Measurements from ENCODE around the gene FUZ. TPM values are rescaled to one million over a fixed set of nuclear protein-coding genes. Genes with fewer than 3 reads are reported as not detected.

Gene FUZ
- total RNA-seq, 1 donor from 2014 or later = 12.5 TPM

- H3K4me1 ChIP-seq (ENCODE audit: control insufficient read depth in 3 of 3, insufficient read depth in 3 of 3, low read length in 3 of 3) = peaks cover 12 to 15% (median 14%) of the 10 kb centered on the region in 3 donors
- no peak overlapping the region for H3K27ac ChIP-seq (ENCODE audit: low read depth, low read length)
- H3K9ac ChIP-seq (ENCODE audit: low read depth in 1 of 3, low read length in 3 of 3) = peak overlapping the region in 1 of 3 donors; percentile 25
- H3K27me3 ChIP-seq (ENCODE audit: control insufficient read depth in 3 of 3, insufficient read depth in 3 of 3, low read length in 3 of 3) = no peaks in the 10 kb centered on the region
- peaks cover 15 to 21% (median 17%) of the 10 kb centered on the region in 3 donors for H3K36me3 ChIP-seq (ENCODE audit: control insufficient read depth in 3 of 3, insufficient read depth in 3 of 3, low read length in 3 of 3)
- H3K9me3 ChIP-seq (ENCODE audit: control insufficient read depth in 3 of 3, low read length in 3 of 3) = no peaks in the 10 kb centered on the region
- peak overlapping the region in 1 of 3 donors; percentile 45 for H3K4me3 ChIP-seq (ENCODE audit: low read length in 3 of 3)
These were observed 30.2 kb upstream of the FUZ start for GRCh38 chr19:49843265-49843664.

GRCh38 chr19:49840736-49841249 lies 27.7 kb upstream of the FUZ start:
- Histone ChIP-seq H3K9me3 (ENCODE audit: control insufficient read depth in 3 of 3, low read length in 3 of 3) (no peaks in the 10 kb centered on the region), H3K27me3 (ENCODE audit: control insufficient read depth in 3 of 3, insufficient read depth in 3 of 3, low read length in 3 of 3) (no peaks in the 10 kb centered on the region), H3K9ac (ENCODE audit: low read depth in 1 of 3, low read length in 3 of 3) (no peak overlapping the region), H3K4me1 (ENCODE audit: control insufficient read depth in 3 of 3, insufficient read depth in 3 of 3, low read length in 3 of 3) (peaks cover 12 to 17% (median 14%) of the 10 kb centered on the region in 3 donors), H3K36me3 (ENCODE audit: control insufficient read depth in 3 of 3, insufficient read depth in 3 of 3, low read length in 3 of 3) (peaks cover 30 to 36% (median 35%) of the 10 kb centered on the region in 3 donors), H3K27ac (ENCODE audit: low read depth, low read length) (peak overlapping the region; percentile 10), H3K4me3 (ENCODE audit: low read length in 3 of 3) (no peak overlapping the region)

- Histone ChIP-seq H3K27me3 (ENCODE audit: control insufficient read depth in 3 of 3, insufficient read depth in 3 of 3, low read length in 3 of 3) (no peaks in the 10 kb centered on the region), H3K36me3 (ENCODE audit: control insufficient read depth in 3 of 3, insufficient read depth in 3 of 3, low read length in 3 of 3) (peaks cover 33 to 38% (median 35%) of the 10 kb centered on the region in 3 donors), H3K9me3 (ENCODE audit: control insufficient read depth in 3 of 3, low read length in 3 of 3) (no peaks in the 10 kb centered on the region), H3K4me3 (ENCODE audit: low read length in 3 of 3) (no peak overlapping the region), H3K9ac (ENCODE audit: low read depth in 1 of 3, low read length in 3 of 3) (no peak overlapping the region), H3K27ac (ENCODE audit: low read depth, low read length) (peak overlapping the region; percentile 10), H3K4me1 (ENCODE audit: control insufficient read depth in 3 of 3, insufficient read depth in 3 of 3, low read length in 3 of 3) (peaks cover 12 to 18% (median 14%) of the 10 kb centered on the region in 3 donors)
These were observed 27.2 kb upstream of the FUZ start for GRCh38 chr19:49840321-49840720.

GRCh38 chr19:49839713-49840112 lies 26.6 kb upstream of the FUZ start:
- H3K36me3 ChIP-seq (ENCODE audit: control insufficient read depth in 3 of 3, insufficient read depth in 3 of 3, low read length in 3 of 3) = peaks cover 37 to 41% (median 39%) of the 10 kb centered on the region in 3 donors
- no peak overlapping the region for H3K9ac ChIP-seq (ENCODE audit: low read depth in 1 of 3, low read length in 3 of 3)
- no peaks in the 10 kb centered on the region for H3K27me3 ChIP-seq (ENCODE audit: control insufficient read depth in 3 of 3, insufficient read depth in 3 of 3, low read length in 3 of 3)
- H3K4me3 ChIP-seq (ENCODE audit: low read length in 3 of 3) = no peak overlapping the region
- H3K4me1 ChIP-seq (ENCODE audit: control insufficient read depth in 3 of 3, insufficient read depth in 3 of 3, low read length in 3 of 3) = peaks cover 9 to 22% (median 17%) of the 10 kb centered on the region in 3 donors
- no peak overlapping the region for H3K27ac ChIP-seq (ENCODE audit: low read depth, low read length)
- no peaks in the 10 kb centered on the region for H3K9me3 ChIP-seq (ENCODE audit: control insufficient read depth in 3 of 3, low read length in 3 of 3)

- Histone ChIP-seq H3K4me3 (ENCODE audit: low read length in 3 of 3) (no peak overlapping the region), H3K27ac (ENCODE audit: low read depth, low read length) (peak overlapping the region; percentile 36), H3K9ac (ENCODE audit: low read depth in 1 of 3, low read length in 3 of 3) (no peak overlapping the region), H3K9me3 (ENCODE audit: control insufficient read depth in 3 of 3, low read length in 3 of 3) (no peaks in the 10 kb centered on the region), H3K4me1 (ENCODE audit: control insufficient read depth in 3 of 3, insufficient read depth in 3 of 3, low read length in 3 of 3) (peaks cover 14 to 22% (median 20%) of the 10 kb centered on the region in 3 donors), H3K36me3 (ENCODE audit: control insufficient read depth in 3 of 3, insufficient read depth in 3 of 3, low read length in 3 of 3) (peaks cover 39 to 45% (median 41%) of the 10 kb centered on the region in 3 donors), H3K27me3 (ENCODE audit: control insufficient read depth in 3 of 3, insufficient read depth in 3 of 3, low read length in 3 of 3) (no peaks in the 10 kb centered on the region)
These were observed 25.9 kb upstream of the FUZ start for GRCh38 chr19:49838885-49839588.

GRCh38 chr19:49837425-49837824 lies 24.3 kb upstream of the FUZ start:
- peaks cover 43 to 54% (median 45%) of the 10 kb centered on the region in 3 donors for H3K36me3 ChIP-seq (ENCODE audit: control insufficient read depth in 3 of 3, insufficient read depth in 3 of 3, low read length in 3 of 3)
- H3K4me1 ChIP-seq (ENCODE audit: control insufficient read depth in 3 of 3, insufficient read depth in 3 of 3, low read length in 3 of 3) = peaks cover 24 to 33% (median 31%) of the 10 kb centered on the region in 3 donors
- no peak overlapping the region for H3K27ac ChIP-seq (ENCODE audit: low read depth, low read length)
- H3K4me3 ChIP-seq (ENCODE audit: low read length in 3 of 3) = no peak overlapping the region
- peak overlapping the region in 1 of 3 donors; percentile 44 for H3K9ac ChIP-seq (ENCODE audit: low read depth in 1 of 3, low read length in 3 of 3)
- no peaks in the 10 kb centered on the region for H3K9me3 ChIP-seq (ENCODE audit: control insufficient read depth in 3 of 3, low read length in 3 of 3)
- no peaks in the 10 kb centered on the region for H3K27me3 ChIP-seq (ENCODE audit: control insufficient read depth in 3 of 3, insufficient read depth in 3 of 3, low read length in 3 of 3)

GRCh38 chr19:49837009-49837310 lies 23.9 kb upstream of the FUZ start:
- peaks cover 24 to 37% (median 34%) of the 10 kb centered on the region in 3 donors for H3K4me1 ChIP-seq (ENCODE audit: control insufficient read depth in 3 of 3, insufficient read depth in 3 of 3, low read length in 3 of 3)
- peaks cover 45 to 58% (median 49%) of the 10 kb centered on the region in 3 donors for H3K36me3 ChIP-seq (ENCODE audit: control insufficient read depth in 3 of 3, insufficient read depth in 3 of 3, low read length in 3 of 3)
- H3K27ac ChIP-seq (ENCODE audit: low read depth, low read length) = no peak overlapping the region
- no peaks in the 10 kb centered on the region for H3K27me3 ChIP-seq (ENCODE audit: control insufficient read depth in 3 of 3, insufficient read depth in 3 of 3, low read length in 3 of 3)
- no peaks in the 10 kb centered on the region for H3K9me3 ChIP-seq (ENCODE audit: control insufficient read depth in 3 of 3, low read length in 3 of 3)
- H3K4me3 ChIP-seq (ENCODE audit: low read length in 3 of 3) = no peak overlapping the region
- peak overlapping the region in 2 of 3 donors; percentile 8 to 44 for H3K9ac ChIP-seq (ENCODE audit: low read depth in 1 of 3, low read length in 3 of 3)

- no peak overlapping the region for H3K4me3 ChIP-seq (ENCODE audit: low read length in 3 of 3)
- H3K36me3 ChIP-seq (ENCODE audit: control insufficient read depth in 3 of 3, insufficient read depth in 3 of 3, low read length in 3 of 3) = peaks cover 50 to 63% (median 54%) of the 10 kb centered on the region in 3 donors
- H3K9me3 ChIP-seq (ENCODE audit: control insufficient read depth in 3 of 3, low read length in 3 of 3) = no peaks in the 10 kb centered on the region
- no peaks in the 10 kb centered on the region for H3K27me3 ChIP-seq (ENCODE audit: control insufficient read depth in 3 of 3, insufficient read depth in 3 of 3, low read length in 3 of 3)
- no peak overlapping the region for H3K27ac ChIP-seq (ENCODE audit: low read depth, low read length)
- peak overlapping the region in 1 of 3 donors; percentile 40 for H3K9ac ChIP-seq (ENCODE audit: low read depth in 1 of 3, low read length in 3 of 3)
- H3K4me1 ChIP-seq (ENCODE audit: control insufficient read depth in 3 of 3, insufficient read depth in 3 of 3, low read length in 3 of 3) = peaks cover 22 to 39% (median 34%) of the 10 kb centered on the region in 3 donors
These were observed 23.3 kb upstream of the FUZ start for GRCh38 chr19:49836176-49837008.

- Histone ChIP-seq H3K9ac (ENCODE audit: low read depth in 1 of 3, low read length in 3 of 3) (peak overlapping the region in 1 of 3 donors; percentile 40), H3K4me3 (ENCODE audit: low read length in 3 of 3) (no peak overlapping the region), H3K36me3 (ENCODE audit: control insufficient read depth in 3 of 3, insufficient read depth in 3 of 3, low read length in 3 of 3) (peaks cover 55 to 66% (median 59%) of the 10 kb centered on the region in 3 donors), H3K9me3 (ENCODE audit: control insufficient read depth in 3 of 3, low read length in 3 of 3) (no peaks in the 10 kb centered on the region), H3K4me1 (ENCODE audit: control insufficient read depth in 3 of 3, insufficient read depth in 3 of 3, low read length in 3 of 3) (peaks cover 22 to 39% (median 34%) of the 10 kb centered on the region in 3 donors), H3K27ac (ENCODE audit: low read depth, low read length) (peak overlapping the region; percentile 96), H3K27me3 (ENCODE audit: control insufficient read depth in 3 of 3, insufficient read depth in 3 of 3, low read length in 3 of 3) (no peaks in the 10 kb centered on the region)
These were observed 22.5 kb upstream of the FUZ start for GRCh38 chr19:49835562-49835961.
